ENCODE measurements around the gene CAP2. TPM values are rescaled to one million over a fixed set of nuclear protein-coding genes. Genes with fewer than 3 reads are reported as not detected.

Gene CAP2
- total RNA-seq, 2 donors from 2014 or later = 2.7 to 10.4 TPM

- TF ChIP-seq CTCF (IDR thresholded peaks at IDR 0.05) = no peak
- no peak for DNase-seq
- Histone ChIP-seq H3K27ac (no peak overlapping the region), H3K9me3 (no peaks in the 10 kb centered on the region), H3K4me3 (no peak overlapping the region), H3K27me3 (no peaks in the 10 kb centered on the region), H3K9ac (ENCODE audit: low read depth in 2 of 2, low read length in 2 of 2) (no peak overlapping the region), H3K36me3 (no peaks in the 10 kb centered on the region), H3K4me1 (no peaks in the 10 kb centered on the region)
- intact Hi-C loops (cut with DNase I) = no loop called here
Observed at GRCh38 chr6:17389274-17389847, 4.0 kb upstream of the CAP2 start.

- DNase-seq = no peak
- Histone ChIP-seq H3K27ac (no peak overlapping the region), H3K9me3 (no peaks in the 10 kb centered on the region), H3K27me3 (no peaks in the 10 kb centered on the region), H3K4me3 (no peak overlapping the region), H3K9ac (ENCODE audit: low read depth in 2 of 2, low read length in 2 of 2) (no peak overlapping the region), H3K36me3 (no peaks in the 10 kb centered on the region), H3K4me1 (no peaks in the 10 kb centered on the region)
- intact Hi-C loops (cut with DNase I) = no loop called here
- no peak for TF ChIP-seq CTCF (IDR thresholded peaks at IDR 0.05)
Observed at GRCh38 chr6:17390276-17390675, 3.1 kb upstream of the CAP2 start.

GRCh38 chr6:17391976-17392375 lies 1.4 kb upstream of the CAP2 start:
- no peak overlapping the region for H3K9ac ChIP-seq (ENCODE audit: low read depth in 2 of 2, low read length in 2 of 2)
- no peak overlapping the region for H3K27ac ChIP-seq
- no peak for TF ChIP-seq CTCF (IDR thresholded peaks at IDR 0.05)
- H3K36me3 ChIP-seq = no peaks in the 10 kb centered on the region
- no peak overlapping the region for H3K4me3 ChIP-seq
- no peaks in the 10 kb centered on the region for H3K4me1 ChIP-seq
- no peak for DNase-seq
- intact Hi-C loops (cut with DNase I) = no loop called here
- no peaks in the 10 kb centered on the region for H3K27me3 ChIP-seq
- H3K9me3 ChIP-seq = no peaks in the 10 kb centered on the region

GRCh38 chr6:17393892-17394631 lies 667 bp downstream of the CAP2 start:
- no peaks in the 10 kb centered on the region for H3K36me3 ChIP-seq
- peak overlapping the region; percentile 44 for H3K27ac ChIP-seq
- no peaks in the 10 kb centered on the region for H3K4me1 ChIP-seq
- no peaks in the 10 kb centered on the region for H3K27me3 ChIP-seq
- H3K9me3 ChIP-seq = no peaks in the 10 kb centered on the region
- peak overlapping the region; percentile 37 for H3K4me3 ChIP-seq
- no peak for TF ChIP-seq CTCF (IDR thresholded peaks at IDR 0.05)
- H3K9ac ChIP-seq (ENCODE audit: low read depth in 2 of 2, low read length in 2 of 2) = peak overlapping the region; percentile 12 to 63
- intact Hi-C loops (cut with DNase I) = no loop called here
- DNase-seq = peak; percentile 67

- H3K9me3 ChIP-seq = no peaks in the 10 kb centered on the region
- no peaks in the 10 kb centered on the region for H3K4me1 ChIP-seq
- H3K27me3 ChIP-seq = no peaks in the 10 kb centered on the region
- no peak overlapping the region for H3K4me3 ChIP-seq
- H3K9ac ChIP-seq (ENCODE audit: low read depth in 2 of 2, low read length in 2 of 2) = no peak overlapping the region
- no peak for TF ChIP-seq CTCF (IDR thresholded peaks at IDR 0.05)
- H3K36me3 ChIP-seq = no peaks in the 10 kb centered on the region
- no peak overlapping the region for H3K27ac ChIP-seq
- intact Hi-C loops (cut with DNase I) = no loop called here
- no peak for DNase-seq
Observed at GRCh38 chr6:17395112-17395511, 1.7 kb downstream of the CAP2 start.
